Gastroesophageal sphincter (tissue), 4 donors: ENCODE data around the gene TRIL. TPM values are rescaled to one million over a fixed set of nuclear protein-coding genes. Genes with fewer than 3 reads are reported as not detected.
A peak's percentile ranks its signal among the peaks of the same experiment; 100 is the strongest.

ENCODE experiments used
- ATAC-seq: fragments of 150-250 bp; one replicate; pipeline ENCODE4 v1.9.1; 2016; ENCODE audit warnings: mild to moderate bottlenecking, moderate library complexity
- H3K27ac ChIP-seq, 4 donors: fragments of 200-600 bp; sonication (generic) in 3 of 4; 1 replicate in 3 of 4; 2 replicates in 1 of 4; pipeline ENCODE4 v1.5.1; 2016 to 2019
- H3K27me3 ChIP-seq: fragments of 200-600 bp; sonication (generic); one replicate; pipeline ENCODE4 v1.5.1; 2019
- H3K36me3 ChIP-seq, 2 donors: fragments of 200-600 bp; sonication (generic); one replicate each; pipeline ENCODE4 v1.5.1; 2019; ENCODE audit warnings: control low read depth in 1 of 2
- H3K4me1 ChIP-seq, 3 donors: fragments of 200-600 bp; sonication (generic); 1 replicate in 2 of 3; 2 replicates in 1 of 3; pipeline ENCODE4 v1.5.1; 2016 to 2019; ENCODE audit warnings: control low read depth in 2 of 3
- H3K4me3 ChIP-seq, 2 donors: fragments of 200-600 bp; sonication (generic); one replicate each; pipeline ENCODE4 v1.5.1; 2019; ENCODE audit warnings: mild to moderate bottlenecking in 1 of 2, moderate library complexity in 1 of 2
- H3K9me3 ChIP-seq, 3 donors: fragments of 200-600 bp; sonication (generic); one replicate each; pipeline ENCODE4 v1.5.1; 2017 to 2019; ENCODE audit warnings: control low read depth in 2 of 3
- EP300 ChIP-seq: sonication (generic); formaldehyde crosslinking; IDR thresholded peaks from one replicate; pipeline ENCODE4 v1.6.1; 2017; ENCODE audit warnings: antibody characterized with exemption, mild to moderate bottlenecking
- POLR2A ChIP-seq, 2 donors: fragments of 450-650 bp; IDR thresholded peaks; one replicate each; pipeline ENCODE4 v1.6.1; 2017; ENCODE audit warnings: antibody characterized with exemption in 2 of 2, mild to moderate bottlenecking in 2 of 2, moderate library complexity in 1 of 2
- POLR2AphosphoS5 ChIP-seq: sonication (generic); formaldehyde crosslinking; IDR thresholded peaks from one replicate; pipeline ENCODE4 v1.6.1; 2017; ENCODE audit warnings: antibody characterized with exemption
- WGBS, 2 donors: methylation state at CpG; one replicate each; pipeline ENCODE4 v1.1.5; 2018; ENCODE audit warnings: low coverage in 1 of 2; 5-methylcytosine and 5-hydroxymethylcytosine counted together
- total RNA-seq, 4 donors: library from RNA; depleted of rRNA; stranded (reverse); fragments of >200 nt; gene quantifications; one replicate each; pipeline ENCODE4 v1.1.0, GENCODE V29; 2016
- TF ChIP-seq, protein P1 (sequence below), 4 experiments: fragments of 200-600 bp in 2 of 4; fragments of 450-650 bp in 2 of 4; sonication (generic) in 1 of 4; IDR thresholded peaks; one replicate each; pipeline ENCODE4 v1.5.1; 2017 to 2019; ENCODE audit warnings: antibody characterized with exemption in 4 of 4, mild to moderate bottlenecking in 2 of 4, moderate library complexity in 2 of 4

TRIL gene
- total RNA-seq, 4 donors from 2014 or later: 1.6 to 6.6 (median 3.9) TPM

DNA sequence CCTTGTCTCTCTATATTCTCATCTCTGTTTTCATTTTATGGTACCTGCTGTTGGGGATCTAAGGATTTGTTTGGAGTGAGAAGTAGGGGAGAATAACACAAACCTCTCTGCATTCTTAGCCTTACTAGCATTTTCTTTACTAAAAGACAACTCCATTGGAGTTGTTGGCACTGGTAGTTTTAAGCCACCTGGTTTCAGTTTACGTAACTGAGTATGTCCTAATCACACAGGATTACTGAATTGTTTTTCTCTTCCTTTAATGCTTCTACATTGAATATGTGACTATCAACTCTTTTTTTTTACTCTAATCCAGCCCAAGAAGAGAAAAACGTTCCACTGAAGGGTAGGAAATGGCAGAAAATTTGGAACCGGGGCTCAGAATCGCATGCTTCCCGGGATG lies 30.0 kb upstream of the TRIL start:
- TF ChIP-seq EP300 (no peak), POLR2AphosphoS5 (peak; percentile 11)
- Histone ChIP-seq H3K9me3 (no peaks in the 10 kb centered on the region), H3K36me3 (no peaks in the 10 kb centered on the region), H3K4me3 (no peak overlapping the region), H3K4me1 (peaks cover 0 to 40% (median 23%) of the 10 kb centered on the region in 3 donors), H3K27ac (peak overlapping the region in 3 of 4 donors; percentile 55 to 66 (median 64)), H3K27me3 (no peaks in the 10 kb centered on the region)
- 78 to 84% methylated on average over 5 of the region's 5 CpGs for WGBS, 2 donors
- no peak for ATAC-seq

DNA sequence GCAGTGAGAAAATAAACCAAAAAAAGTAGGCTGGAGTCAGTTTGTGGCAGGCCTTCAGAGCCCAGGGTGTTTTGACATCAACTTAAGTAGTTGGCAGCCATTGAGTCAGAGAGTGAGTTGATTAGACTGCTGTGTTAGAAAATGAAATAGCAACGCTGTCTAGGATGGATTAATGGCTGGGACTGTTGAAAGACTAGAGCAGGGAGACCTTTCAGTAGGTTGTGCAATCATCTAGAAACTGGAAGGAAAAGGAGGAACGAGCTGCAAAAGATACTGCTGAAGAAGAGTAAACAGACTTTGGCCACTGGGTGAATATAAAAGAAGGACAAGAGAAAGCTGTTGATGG lies 28.6 kb upstream of the TRIL start:
- Histone ChIP-seq H3K27ac (peak overlapping the region in 3 of 4 donors; percentile 55 to 64 (median 57)), H3K27me3 (no peaks in the 10 kb centered on the region), H3K36me3 (no peaks in the 10 kb centered on the region), H3K4me3 (no peak overlapping the region), H3K4me1 (peaks cover 0 to 40% (median 23%) of the 10 kb centered on the region in 3 donors), H3K9me3 (no peaks in the 10 kb centered on the region)
- TF ChIP-seq POLR2AphosphoS5 (peak; percentile 78), EP300 (no peak), POLR2A (IDR thresholded peaks at IDR 0.05) (no peak)
- TF ChIP-seq, protein P1, sequence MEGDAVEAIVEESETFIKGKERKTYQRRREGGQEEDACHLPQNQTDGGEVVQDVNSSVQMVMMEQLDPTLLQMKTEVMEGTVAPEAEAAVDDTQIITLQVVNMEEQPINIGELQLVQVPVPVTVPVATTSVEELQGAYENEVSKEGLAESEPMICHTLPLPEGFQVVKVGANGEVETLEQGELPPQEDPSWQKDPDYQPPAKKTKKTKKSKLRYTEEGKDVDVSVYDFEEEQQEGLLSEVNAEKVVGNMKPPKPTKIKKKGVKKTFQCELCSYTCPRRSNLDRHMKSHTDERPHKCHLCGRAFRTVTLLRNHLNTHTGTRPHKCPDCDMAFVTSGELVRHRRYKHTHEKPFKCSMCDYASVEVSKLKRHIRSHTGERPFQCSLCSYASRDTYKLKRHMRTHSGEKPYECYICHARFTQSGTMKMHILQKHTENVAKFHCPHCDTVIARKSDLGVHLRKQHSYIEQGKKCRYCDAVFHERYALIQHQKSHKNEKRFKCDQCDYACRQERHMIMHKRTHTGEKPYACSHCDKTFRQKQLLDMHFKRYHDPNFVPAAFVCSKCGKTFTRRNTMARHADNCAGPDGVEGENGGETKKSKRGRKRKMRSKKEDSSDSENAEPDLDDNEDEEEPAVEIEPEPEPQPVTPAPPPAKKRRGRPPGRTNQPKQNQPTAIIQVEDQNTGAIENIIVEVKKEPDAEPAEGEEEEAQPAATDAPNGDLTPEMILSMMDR (IDR thresholded peaks at IDR 0.05): no peak
- 10 to 20% methylated on average over 1 to 2 of the region's 2 CpGs for WGBS, 2 donors
- ATAC-seq: peak; percentile 85

DNA sequence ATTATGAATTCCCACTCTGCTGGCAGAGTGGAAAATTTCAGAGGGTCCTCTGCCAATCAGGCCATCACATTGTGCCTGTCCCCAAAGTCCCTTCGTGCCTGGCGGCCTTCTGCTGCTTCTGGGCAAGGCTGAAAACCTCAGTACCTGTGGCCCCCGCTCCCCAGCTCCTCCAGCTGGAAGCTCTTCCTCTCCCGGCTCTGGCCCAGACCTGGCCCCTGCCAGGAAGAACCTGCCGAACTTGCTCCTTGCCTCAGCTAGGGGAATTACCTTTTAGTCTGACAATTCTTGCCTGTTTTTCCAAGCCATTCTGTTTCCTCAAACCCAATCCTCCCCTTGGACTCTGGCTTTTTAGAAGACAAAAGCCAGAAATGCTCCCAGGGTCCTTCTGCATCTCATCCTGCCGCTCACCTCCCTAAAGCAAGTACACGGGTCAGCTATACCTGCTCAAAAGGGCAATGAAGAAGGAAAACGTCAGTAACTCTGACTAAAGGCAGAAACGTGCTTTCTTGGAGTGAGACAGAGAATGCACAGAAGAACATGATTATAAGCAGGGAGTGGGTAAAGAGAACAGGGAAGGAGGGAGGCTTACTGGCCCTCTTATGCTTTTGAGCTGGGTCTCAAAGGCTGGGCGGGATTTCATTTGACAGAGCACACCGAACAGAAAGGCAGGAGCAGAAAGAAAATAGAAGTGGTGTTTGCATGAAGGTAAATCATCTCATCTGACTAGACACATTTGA lies 28.1 kb upstream of the TRIL start:
- Histone ChIP-seq H3K9me3 (no peaks in the 10 kb centered on the region), H3K4me1 (peaks cover 0 to 45% (median 23%) of the 10 kb centered on the region in 3 donors), H3K27me3 (no peaks in the 10 kb centered on the region), H3K36me3 (no peaks in the 10 kb centered on the region), H3K4me3 (no peak overlapping the region), H3K27ac (peak overlapping the region in 3 of 4 donors; percentile 50 to 57 (median 55))
- no peak for ATAC-seq
- TF ChIP-seq, protein P1 (IDR thresholded peaks at IDR 0.05): no peak
- TF ChIP-seq EP300 (no peak), POLR2AphosphoS5 (no peak), POLR2A (IDR thresholded peaks at IDR 0.05) (no peak)
- 62 to 64% methylated on average over 6 to 8 of the region's 11 CpGs for WGBS, 2 donors

DNA sequence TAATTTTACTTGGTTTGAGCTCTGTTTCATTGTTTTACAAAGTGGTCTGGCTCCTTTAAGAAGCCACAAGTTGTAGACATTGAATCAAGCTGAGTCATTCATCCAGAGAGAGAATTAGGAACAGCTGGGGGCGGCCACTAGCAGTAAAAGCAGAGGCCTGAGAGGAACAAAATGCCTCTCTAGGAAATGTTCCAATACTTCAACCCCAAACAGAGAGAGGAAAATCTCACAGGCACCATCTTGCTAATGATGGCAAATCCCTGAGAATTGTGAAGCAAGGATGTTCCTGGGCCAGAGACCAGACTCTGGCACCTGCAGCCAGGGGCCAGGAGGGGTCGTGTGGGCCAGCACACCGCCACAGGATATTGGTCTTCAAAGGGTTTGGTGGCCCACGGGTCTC lies 26.5 kb upstream of the TRIL start:
- no peak for ATAC-seq
- H3K36me3 ChIP-seq: no peaks in the 10 kb centered on the region
- peaks cover 3 to 50% (median 20%) of the 10 kb centered on the region in 3 donors for H3K4me1 ChIP-seq
- H3K27me3 ChIP-seq: no peaks in the 10 kb centered on the region
- WGBS, 2 donors: 30 to 52% methylated on average over 2 to 4 of the region's 4 CpGs
- no peaks in the 10 kb centered on the region for H3K9me3 ChIP-seq
- H3K27ac ChIP-seq: peak overlapping the region in 2 of 4 donors; percentile 48
- TF ChIP-seq EP300 (no peak), POLR2AphosphoS5 (no peak)
- TF ChIP-seq, protein P1 (IDR thresholded peaks at IDR 0.05): no peak
- no peak overlapping the region for H3K4me3 ChIP-seq

DNA sequence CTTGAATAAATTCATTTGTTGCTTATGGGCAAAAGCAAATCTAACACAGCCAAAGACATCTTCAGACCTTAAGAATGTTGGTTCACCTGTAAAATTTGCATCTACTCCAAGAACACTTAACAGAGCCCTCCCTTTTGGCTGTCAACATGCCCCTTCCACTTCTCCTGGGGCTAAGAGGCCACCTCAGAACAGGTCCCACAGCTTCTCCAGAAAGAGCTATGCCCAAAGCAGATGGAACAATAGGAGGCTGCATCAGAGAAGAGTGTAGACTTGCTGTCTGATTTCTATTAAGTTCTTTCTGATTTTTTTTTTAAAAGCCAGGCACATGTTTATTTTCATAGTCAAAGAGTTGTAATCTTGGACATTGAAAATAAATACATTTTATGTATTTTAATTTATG lies 26.1 kb upstream of the TRIL start:
- TF ChIP-seq EP300 (no peak), POLR2AphosphoS5 (no peak), POLR2A (IDR thresholded peaks at IDR 0.05) (no peak)
- TF ChIP-seq, protein P1 (IDR thresholded peaks at IDR 0.05): no peak
- H3K4me3 ChIP-seq: no peak overlapping the region
- no peaks in the 10 kb centered on the region for H3K36me3 ChIP-seq
- no peaks in the 10 kb centered on the region for H3K9me3 ChIP-seq
- no peak for ATAC-seq
- peaks cover 3 to 46% (median 15%) of the 10 kb centered on the region in 3 donors for H3K4me1 ChIP-seq
- no peaks in the 10 kb centered on the region for H3K27me3 ChIP-seq
- no peak overlapping the region for H3K27ac ChIP-seq
